ENCODE results near the gene SMIM32.
A peak's percentile ranks its signal among the peaks of the same experiment; 100 is the strongest.

Gene SMIM32

DNA sequence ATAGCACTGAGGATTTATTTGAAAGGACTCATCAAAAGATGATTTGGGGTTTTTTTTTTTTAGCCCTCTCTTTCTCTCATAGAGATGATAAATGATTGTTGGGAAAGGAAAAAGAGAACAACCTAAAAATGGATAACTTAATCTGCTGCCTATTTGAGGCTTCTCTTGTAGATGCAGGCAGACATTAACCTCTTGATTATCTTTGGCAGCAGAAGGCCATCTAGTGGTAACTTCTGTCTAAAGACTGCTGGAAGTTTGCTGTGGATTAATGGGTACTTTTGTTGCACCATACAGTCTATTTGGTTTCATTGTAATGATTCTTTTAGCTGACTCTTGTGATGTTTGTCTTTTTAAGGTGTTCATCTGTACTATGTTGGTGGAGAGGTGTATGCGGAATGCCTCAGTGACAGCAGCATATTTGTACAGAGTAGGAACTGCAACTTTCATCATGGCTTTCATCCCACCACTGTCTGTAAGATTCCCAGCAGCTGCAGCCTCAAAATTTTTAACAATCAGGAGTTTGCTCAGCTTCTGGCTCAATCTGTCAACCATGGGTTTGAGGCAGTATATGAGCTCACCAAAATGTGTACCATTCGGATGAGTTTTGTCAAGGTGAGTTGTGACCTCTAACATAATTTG is 18.8 kb downstream of the SMIM32 start:
- H3K36me3 Mint-ChIP-seq (ENCODE audit: low read depth) = peaks cover 71% of the 10 kb centered on the region
- no peaks in the 10 kb centered on the region for H3K27me3 Mint-ChIP-seq (ENCODE audit: low read depth, poor library complexity)
- TF ChIP-seq, protein P1, sequence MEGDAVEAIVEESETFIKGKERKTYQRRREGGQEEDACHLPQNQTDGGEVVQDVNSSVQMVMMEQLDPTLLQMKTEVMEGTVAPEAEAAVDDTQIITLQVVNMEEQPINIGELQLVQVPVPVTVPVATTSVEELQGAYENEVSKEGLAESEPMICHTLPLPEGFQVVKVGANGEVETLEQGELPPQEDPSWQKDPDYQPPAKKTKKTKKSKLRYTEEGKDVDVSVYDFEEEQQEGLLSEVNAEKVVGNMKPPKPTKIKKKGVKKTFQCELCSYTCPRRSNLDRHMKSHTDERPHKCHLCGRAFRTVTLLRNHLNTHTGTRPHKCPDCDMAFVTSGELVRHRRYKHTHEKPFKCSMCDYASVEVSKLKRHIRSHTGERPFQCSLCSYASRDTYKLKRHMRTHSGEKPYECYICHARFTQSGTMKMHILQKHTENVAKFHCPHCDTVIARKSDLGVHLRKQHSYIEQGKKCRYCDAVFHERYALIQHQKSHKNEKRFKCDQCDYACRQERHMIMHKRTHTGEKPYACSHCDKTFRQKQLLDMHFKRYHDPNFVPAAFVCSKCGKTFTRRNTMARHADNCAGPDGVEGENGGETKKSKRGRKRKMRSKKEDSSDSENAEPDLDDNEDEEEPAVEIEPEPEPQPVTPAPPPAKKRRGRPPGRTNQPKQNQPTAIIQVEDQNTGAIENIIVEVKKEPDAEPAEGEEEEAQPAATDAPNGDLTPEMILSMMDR (IDR thresholded peaks at IDR 0.05) = peak; percentile 52
- DNase-seq = no peak
- no peaks in the 10 kb centered on the region for H3K9me3 Mint-ChIP-seq
- H3K4me1 Mint-ChIP-seq = peaks cover 4% of the 10 kb centered on the region
- no peak overlapping the region for H3K4me3 Mint-ChIP-seq
- no peak overlapping the region for H3K27ac Mint-ChIP-seq

DNA sequence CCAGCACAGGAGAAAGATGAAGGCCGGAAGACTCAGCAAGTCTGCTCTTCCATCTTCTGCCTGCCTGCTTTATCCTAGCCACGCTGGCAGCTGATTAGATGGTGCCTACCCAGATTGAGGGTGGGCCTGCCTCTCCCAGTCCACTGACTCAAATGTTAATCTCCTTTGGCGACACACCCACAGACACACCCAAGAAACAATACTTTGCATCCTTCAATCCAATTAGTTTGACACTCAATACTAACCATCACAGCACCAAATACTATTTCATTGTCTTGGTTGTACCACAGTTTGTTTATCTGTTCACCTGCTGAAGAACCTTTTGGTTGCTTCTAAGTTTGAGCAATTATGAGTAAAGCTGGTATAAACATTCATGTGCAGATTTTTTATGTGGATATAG is 23.7 kb downstream of the SMIM32 start:
- peaks cover 79% of the 10 kb centered on the region for H3K36me3 Mint-ChIP-seq (ENCODE audit: low read depth)
- H3K4me3 Mint-ChIP-seq = no peak overlapping the region
- H3K27me3 Mint-ChIP-seq (ENCODE audit: low read depth, poor library complexity) = no peaks in the 10 kb centered on the region
- H3K4me1 Mint-ChIP-seq = no peaks in the 10 kb centered on the region
- no peaks in the 10 kb centered on the region for H3K9me3 Mint-ChIP-seq
- TF ChIP-seq, protein P1 (IDR thresholded peaks at IDR 0.05) = no peak
- DNase-seq = no peak
- no peak overlapping the region for H3K27ac Mint-ChIP-seq

GRCh38 chr5:136166909-136167308 is 26.1 kb downstream of the SMIM32 start:
- TF ChIP-seq, protein P1 (IDR thresholded peaks at IDR 0.05) = no peak
- Mint-ChIP-seq H3K27me3 (ENCODE audit: low read depth, poor library complexity) (no peaks in the 10 kb centered on the region), H3K4me3 (no peak overlapping the region), H3K4me1 (no peaks in the 10 kb centered on the region), H3K27ac (no peak overlapping the region), H3K36me3 (ENCODE audit: low read depth) (peaks cover 65% of the 10 kb centered on the region), H3K9me3 (no peaks in the 10 kb centered on the region)
- DNase-seq = no peak

- H3K27ac Mint-ChIP-seq = no peak overlapping the region
- TF ChIP-seq, protein P1 (IDR thresholded peaks at IDR 0.05) = no peak
- H3K4me1 Mint-ChIP-seq = no peaks in the 10 kb centered on the region
- no peak overlapping the region for H3K4me3 Mint-ChIP-seq
- peaks cover 47% of the 10 kb centered on the region for H3K36me3 Mint-ChIP-seq (ENCODE audit: low read depth)
- H3K9me3 Mint-ChIP-seq = no peaks in the 10 kb centered on the region
- no peak for DNase-seq
- H3K27me3 Mint-ChIP-seq (ENCODE audit: low read depth, poor library complexity) = no peaks in the 10 kb centered on the region
Measured at GRCh38 chr5:136164226-136164625, 28.7 kb downstream of the SMIM32 start.

DNA sequence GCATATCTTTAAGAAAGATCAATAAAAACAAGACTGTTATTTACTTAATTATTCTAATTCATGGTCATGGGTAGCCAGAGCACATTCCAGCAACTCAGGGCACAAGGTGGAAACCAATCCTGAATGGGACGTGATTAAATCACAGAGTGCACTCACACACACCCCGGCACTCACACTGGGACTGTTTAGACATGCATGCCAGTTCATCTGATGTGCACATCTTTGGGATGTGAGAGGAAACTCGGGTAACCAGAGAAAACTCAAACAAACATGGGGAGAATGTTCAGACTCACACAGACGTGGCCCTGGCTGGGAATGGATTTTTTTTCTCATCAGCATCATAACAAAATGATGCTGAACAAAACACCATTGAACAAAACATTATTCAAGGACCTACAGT is 31.0 kb downstream of the SMIM32 start:
- Mint-ChIP-seq H3K36me3 (ENCODE audit: low read depth) (peaks cover 49% of the 10 kb centered on the region), H3K27ac (no peak overlapping the region), H3K4me1 (no peaks in the 10 kb centered on the region), H3K9me3 (peaks cover 2% of the 10 kb centered on the region), H3K4me3 (no peak overlapping the region), H3K27me3 (ENCODE audit: low read depth, poor library complexity) (no peaks in the 10 kb centered on the region)
- no peak for DNase-seq
- TF ChIP-seq, protein P1 (IDR thresholded peaks at IDR 0.05) = no peak

- peaks cover 13% of the 10 kb centered on the region for H3K9me3 Mint-ChIP-seq
- TF ChIP-seq, protein P1 (IDR thresholded peaks at IDR 0.05) = no peak
- peaks cover 57% of the 10 kb centered on the region for H3K36me3 Mint-ChIP-seq (ENCODE audit: low read depth)
- no peak for DNase-seq
- no peak overlapping the region for H3K4me3 Mint-ChIP-seq
- no peaks in the 10 kb centered on the region for H3K4me1 Mint-ChIP-seq
- no peak overlapping the region for H3K27ac Mint-ChIP-seq
- no peaks in the 10 kb centered on the region for H3K27me3 Mint-ChIP-seq (ENCODE audit: low read depth, poor library complexity)
Measured at GRCh38 chr5:136159457-136159856, 33.5 kb downstream of the SMIM32 start.

All from nephron progenitor cell (in vitro differentiated cells).